ENCODE measurements around the gene AGPAT3.

The AGPAT3 gene

DNA sequence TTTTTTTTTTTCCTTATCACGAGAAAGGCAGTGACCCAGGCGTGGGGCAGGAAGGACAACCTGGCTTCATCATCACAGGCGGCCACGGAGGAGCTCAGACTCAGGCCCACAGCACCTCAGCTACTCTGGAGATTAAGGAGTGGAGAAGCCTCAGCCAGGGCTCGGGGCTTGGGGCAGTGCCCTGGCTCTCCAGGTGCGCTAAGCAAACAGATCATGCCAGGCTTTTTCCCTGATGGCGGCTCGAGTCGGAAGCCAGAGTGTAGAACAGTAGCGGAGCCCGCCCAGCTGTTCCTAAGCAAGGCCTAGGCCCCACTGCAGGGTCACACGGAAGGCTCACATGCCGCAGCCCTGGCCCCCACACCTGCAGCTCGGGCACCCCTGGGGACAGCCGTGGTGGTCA, 70.7 kb downstream of the AGPAT3 start:
- DNase-seq (ENCODE audit: low read depth, low spot score) = no peak

DNA sequence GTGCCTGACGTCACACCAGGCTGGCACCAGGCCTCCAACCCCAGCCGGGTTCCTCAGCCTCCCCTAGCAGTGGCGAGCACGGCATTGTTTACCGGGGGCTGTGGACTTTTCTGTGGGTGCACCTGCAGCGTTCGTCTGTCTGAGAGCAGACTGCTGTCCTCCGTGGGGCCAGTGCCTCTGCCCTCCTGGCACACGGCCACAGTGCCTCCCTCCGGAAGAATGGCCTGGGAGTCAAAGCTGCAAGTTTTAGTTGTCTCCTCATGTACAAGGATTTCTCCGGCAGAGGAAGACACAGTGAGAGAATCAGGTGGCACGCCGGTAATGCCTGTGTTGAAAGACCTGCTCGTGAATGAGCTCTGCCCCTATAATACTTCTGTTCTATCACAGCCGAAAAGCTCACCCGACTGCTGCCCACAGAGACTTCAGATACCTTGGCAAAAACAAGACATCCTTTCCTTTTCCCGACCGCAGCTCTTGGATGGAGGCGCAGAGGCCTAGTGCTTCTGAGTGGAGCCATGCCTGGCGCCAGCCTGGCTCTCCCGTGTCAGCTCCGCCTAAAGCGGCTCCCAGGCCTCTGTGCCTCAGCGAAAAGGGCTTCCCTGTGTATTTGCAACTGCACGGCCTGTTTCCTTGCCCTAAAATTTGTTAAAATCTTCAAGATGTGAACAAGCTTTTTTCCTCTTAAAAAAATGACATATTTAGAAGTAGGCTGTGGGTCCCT, 71.4 kb downstream of the AGPAT3 start:
- DNase-seq (ENCODE audit: low read depth, low spot score) = no peak

- DNase-seq (ENCODE audit: low read depth, low spot score) = no peak
These were observed 72.2 kb downstream of the AGPAT3 start for GRCh38 chr21:43937051-43937832.

- no peak for DNase-seq (ENCODE audit: low read depth, low spot score)
These were observed 72.9 kb downstream of the AGPAT3 start for GRCh38 chr21:43937891-43938309.

DNA sequence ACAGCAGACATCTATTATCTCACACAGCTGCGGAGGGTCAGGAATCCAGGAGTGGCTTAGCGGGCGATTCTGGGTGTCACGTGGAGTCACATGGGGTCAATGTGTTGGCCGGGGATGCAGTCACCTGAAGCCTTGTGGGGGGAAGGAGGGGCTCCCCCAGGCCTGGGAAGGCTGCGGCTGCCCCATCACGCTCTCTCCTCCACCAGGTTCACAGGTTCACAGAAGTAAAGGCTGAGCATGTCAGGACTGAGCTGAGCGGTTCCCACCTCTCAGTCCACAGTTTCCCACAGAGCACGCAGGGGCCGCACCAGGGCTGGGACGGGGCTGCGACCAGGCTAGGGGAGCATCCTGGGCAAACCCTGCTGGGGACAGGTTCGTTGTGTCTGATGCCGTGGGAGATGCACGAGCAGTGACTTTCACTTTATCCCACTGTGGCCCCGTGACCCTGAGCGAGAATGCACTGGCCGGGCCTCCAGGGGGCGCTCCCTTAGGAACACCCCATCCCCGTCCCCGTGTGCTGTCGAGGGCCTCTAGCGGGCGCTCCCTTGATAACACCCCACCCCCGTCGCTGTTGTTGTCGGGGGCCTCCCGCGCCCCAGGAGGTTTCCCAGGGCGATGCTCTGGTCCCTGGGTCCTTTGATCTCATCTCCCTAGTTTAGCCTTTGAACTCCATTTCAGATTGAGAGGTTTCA, 73.9 kb downstream of the AGPAT3 start:
- DNase-seq (ENCODE audit: low read depth, low spot score) = peak; percentile 28

- no peak for DNase-seq (ENCODE audit: low read depth, low spot score)
These were observed 74.7 kb downstream of the AGPAT3 start for GRCh38 chr21:43939443-43940328.

- no peak for DNase-seq (ENCODE audit: low read depth, low spot score)
These were observed 75.5 kb downstream of the AGPAT3 start for GRCh38 chr21:43940329-43941050.

GRCh38 chr21:43942201-43942600, 77.2 kb downstream of the AGPAT3 start:
- no peak for DNase-seq (ENCODE audit: low read depth, low spot score)

DNA sequence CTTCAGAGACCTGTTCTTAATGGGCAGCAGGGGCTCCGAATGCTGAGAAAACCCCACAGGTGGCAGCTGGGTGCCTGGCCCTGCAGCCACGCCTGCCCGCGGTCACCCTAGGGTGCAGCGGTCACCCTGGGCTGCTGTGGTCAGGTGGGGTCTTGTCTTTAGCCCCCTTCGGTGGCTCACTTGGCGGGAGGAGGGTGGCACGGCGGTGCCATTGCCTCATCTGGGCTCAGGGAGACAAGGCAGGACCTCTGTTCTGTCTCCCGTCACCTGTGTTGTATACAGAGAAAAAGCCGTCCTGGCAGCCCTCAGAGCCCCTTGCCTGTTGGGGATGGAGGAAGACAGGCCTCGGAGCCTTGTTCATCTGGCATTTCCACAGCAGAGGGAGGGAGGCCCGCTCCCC, 77.6 kb downstream of the AGPAT3 start:
- DNase-seq (ENCODE audit: low read depth, low spot score) = no peak

DNA sequence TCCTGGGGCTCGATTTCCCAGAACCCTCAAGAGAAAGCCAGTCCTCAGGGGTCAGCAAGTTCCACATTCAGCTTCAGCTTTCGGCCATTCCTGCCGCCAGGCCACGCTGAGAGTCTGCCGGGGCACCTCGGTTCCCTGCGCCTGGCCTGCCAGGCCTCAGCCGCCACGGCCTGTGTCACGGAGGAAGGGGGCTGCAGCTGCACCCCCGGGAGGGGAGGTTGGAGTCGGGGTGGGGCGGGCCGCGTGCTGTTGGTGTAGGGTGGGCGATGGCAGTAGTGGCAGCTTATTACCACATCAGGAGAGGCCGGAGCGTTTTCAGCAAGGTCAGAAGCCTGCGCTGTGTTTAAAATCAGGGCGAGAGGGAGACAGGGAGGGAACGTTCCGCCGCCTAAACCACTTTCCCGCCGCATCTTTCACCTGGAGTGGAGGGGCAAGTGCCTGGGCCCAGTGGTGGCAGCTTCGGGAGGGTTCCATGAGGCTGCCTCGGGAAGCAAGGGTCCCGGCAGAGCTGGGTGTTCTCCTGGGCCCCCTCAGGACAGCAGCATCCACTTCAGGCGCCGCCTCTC, 78.6 kb downstream of the AGPAT3 start:
- DNase-seq (ENCODE audit: low read depth, low spot score) = no peak

- no peak for DNase-seq (ENCODE audit: low read depth, low spot score)
These were observed 79.1 kb downstream of the AGPAT3 start for GRCh38 chr21:43944078-43944633.

- DNase-seq (ENCODE audit: low read depth, low spot score) = no peak
These were observed 79.7 kb downstream of the AGPAT3 start for GRCh38 chr21:43944757-43945156.

- no peak for DNase-seq (ENCODE audit: low read depth, low spot score)
These were observed 83.9 kb downstream of the AGPAT3 start for GRCh38 chr21:43948740-43949498.

GRCh38 chr21:43949499-43950208, 84.6 kb downstream of the AGPAT3 start:
- no peak for DNase-seq (ENCODE audit: low read depth, low spot score)

DNA sequence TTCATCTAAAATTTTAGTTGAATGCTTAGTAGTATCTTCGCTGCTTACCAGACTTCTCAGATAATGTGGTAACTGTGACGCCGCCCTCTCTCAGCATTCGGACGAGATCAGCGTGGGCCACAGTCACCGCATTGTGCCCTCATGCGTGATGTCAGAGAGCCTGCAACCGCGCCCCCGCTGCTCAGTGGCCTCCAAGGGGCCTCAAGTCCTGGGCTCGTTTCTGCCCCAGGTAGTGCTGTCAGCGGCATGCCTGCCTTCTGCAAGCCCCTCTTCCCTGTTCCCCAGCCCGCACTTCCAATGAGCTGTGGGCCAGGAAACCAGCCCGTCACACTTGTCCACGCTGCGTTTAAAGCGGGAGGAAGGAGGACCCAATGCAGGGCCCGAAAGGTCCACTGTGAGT, 85.5 kb downstream of the AGPAT3 start:
- DNase-seq (ENCODE audit: low read depth, low spot score) = no peak

- no peak for DNase-seq (ENCODE audit: low read depth, low spot score)
These were observed 85.9 kb downstream of the AGPAT3 start for GRCh38 chr21:43950936-43951335.

DNA sequence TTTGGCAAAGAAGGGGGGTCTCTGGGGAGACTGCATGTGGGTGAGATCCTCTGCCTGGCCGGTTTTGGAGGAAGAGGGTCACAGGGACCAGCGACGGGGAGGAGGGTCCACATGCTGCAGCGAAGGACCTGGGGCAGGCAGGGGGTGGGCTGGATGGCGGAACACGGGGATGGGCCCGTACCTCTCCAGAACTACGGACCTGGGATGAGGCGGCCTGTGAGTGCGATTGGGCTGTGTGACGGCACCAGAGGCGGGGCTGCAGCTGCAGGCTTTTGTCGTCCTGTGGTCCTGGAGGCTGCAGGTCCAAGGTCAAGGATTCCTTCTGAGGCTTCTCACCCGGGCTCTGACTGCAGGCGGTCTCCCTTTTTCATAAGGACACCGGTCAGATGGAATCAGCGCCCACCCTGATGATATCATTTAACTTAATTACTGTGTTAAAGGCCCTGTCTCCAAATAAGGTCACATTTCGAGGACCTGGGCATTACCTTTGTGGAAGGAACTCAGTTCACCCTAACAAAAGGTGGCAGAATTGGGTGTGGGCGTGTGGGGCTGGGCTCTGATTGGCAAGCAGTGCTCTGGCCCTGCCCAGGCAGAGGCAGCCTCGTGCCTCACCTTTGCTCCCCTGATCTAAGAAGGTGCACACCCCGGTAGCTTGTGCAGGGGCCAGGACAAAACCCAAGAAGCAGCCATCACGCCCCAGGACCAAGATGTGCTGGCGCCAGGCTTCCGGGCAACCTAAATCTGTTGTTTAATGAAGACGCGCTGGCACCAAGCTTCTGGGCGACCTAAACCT, 87.1 kb downstream of the AGPAT3 start:
- DNase-seq (ENCODE audit: low read depth, low spot score) = no peak

GRCh38 chr21:43953021-43953420, 88.0 kb downstream of the AGPAT3 start:
- no peak for DNase-seq (ENCODE audit: low read depth, low spot score)

All from iPS DF 19.7 (cell line).